NOMO-1 (cell line): Measurements from ENCODE around the gene EVA1C.
"Not testable (repeated sequence)": the region's sequence is repeated elsewhere in the genome, so short reads cannot be mapped to it uniquely, and the experiment has no call there.

Experiments used
- DNase-seq, 2 experiments: peaks; one replicate each; lab custom pipeline; 2025; ENCODE audit not compliant: unreplicated experiment in 2 of 2; lab: John Stamatoyannopoulos, UW

EVA1C gene

DNA sequence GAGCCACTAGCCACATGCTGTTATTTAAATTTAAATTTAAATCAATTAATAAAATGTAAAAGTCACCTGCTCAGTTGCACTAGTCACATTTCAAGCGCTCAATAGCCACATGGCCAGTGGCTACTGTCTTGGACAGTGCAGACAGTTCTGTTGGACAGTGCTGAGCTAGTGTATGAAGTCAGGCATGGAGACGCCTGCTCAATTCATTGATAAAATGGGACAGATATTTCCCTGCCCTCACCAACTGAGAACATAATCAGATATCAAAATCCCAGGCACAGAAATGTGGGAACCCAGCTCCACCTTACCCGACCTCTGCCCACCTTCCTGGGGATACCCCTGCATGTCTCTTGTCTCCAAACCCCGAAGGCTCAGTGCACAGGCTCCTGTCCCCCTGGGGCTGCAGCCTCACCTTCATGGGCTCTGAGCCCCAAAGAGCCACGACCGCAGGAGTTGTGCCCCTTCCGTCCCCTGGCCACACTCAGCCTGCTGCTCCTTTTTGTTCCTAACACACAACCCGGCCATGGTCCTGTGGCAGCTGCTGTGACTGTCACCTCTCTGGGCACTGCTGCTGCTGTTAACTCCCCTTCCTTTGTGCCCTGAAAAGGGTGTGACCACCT, 109.3 kb downstream of the EVA1C start:
- DNase-seq = no peak

DNA sequence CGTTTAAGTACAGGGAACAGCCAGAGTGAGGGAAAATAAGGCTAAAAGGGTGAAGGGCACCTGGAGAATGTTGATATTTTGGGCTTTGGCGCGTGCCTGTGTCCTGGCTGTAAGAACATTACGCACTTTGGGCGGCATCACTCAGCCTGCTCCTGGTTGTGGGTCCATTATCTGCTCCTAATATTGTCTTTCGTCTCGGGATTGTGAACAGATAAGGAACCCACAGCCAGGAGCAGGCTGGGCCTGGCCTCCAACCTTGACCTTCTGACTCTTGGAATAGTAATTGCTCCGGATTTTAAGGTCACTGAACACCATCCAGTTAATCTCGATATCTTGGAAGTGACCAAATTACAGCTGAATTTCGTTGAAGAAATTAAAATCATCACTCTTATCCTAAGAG, 111.0 kb downstream of the EVA1C start:
- DNase-seq = no peak

DNA sequence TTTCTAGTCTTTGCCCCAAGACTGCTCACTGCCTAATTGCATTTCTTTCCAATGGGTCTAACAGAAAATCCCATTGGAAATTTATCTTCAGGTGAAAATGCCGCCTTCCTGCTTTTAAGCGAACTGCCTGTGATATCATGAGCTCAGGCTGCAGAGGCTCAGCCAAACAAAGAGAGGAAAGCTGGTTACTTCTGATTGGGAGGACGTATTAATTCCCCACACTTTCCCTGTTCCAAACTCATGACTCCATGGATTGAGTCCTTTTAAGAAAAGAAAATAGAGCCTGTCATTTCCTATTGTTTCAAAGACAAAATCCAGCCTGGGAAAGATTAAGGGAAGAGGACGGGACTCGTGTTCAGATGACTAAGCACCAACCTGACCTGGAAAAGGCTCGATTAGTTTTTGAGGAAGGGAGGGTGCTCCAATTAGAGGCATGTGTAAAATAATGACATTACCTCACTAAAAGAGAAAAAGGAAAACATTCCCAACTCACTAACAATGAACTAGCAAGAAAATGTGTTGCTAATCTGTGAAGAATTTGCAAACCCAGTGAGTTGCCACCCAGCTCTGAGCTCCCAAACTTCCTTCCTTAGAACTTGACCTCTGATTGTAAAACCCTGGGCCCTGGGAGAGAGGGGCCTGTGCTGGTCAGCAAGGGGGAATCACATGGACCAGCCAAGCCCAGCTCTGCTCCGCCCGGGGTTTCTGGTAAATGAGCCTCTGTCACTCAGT, 111.6 kb downstream of the EVA1C start:
- no peak for DNase-seq

DNA sequence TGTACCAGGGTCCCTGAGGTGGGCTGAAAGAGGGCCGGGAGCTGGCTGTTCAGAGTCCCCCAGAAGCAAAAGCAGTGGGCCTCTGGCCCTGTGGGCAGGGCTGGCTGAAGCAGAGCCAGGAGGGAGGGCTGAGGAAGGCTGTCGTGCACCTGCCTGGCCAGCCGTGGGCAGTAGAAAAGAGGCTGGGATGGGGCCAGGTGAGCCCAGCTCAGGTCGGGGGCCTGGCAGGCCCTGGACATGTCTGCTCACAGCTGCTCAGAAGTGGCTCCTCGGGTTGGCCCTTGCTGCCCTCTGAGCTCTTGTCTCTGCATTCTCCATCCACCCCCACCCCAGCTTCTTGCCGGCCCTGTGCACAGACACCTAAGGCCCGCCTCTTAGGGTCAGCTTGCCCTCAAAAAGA, 112.8 kb downstream of the EVA1C start:
- DNase-seq = no peak

DNA sequence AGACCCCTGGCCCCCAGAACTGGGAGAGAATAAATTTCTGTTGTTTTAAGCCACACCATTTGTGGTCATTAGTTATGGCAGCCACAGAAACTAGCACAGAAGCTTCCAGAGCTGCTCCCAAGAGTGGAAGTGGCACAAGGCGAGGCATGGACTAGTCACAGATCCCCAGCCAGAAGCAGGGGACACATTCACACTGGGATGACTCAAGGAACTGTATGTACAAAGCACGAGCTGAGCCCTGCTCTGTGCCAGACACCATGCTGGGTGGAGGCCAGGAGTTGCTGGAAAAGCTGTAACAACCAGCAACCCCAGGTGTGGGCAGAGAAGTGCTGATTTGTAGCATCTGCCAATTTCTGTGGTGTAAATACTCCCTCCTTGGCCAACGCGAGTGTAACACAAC, 117.2 kb downstream of the EVA1C start:
- no peak for DNase-seq

DNA sequence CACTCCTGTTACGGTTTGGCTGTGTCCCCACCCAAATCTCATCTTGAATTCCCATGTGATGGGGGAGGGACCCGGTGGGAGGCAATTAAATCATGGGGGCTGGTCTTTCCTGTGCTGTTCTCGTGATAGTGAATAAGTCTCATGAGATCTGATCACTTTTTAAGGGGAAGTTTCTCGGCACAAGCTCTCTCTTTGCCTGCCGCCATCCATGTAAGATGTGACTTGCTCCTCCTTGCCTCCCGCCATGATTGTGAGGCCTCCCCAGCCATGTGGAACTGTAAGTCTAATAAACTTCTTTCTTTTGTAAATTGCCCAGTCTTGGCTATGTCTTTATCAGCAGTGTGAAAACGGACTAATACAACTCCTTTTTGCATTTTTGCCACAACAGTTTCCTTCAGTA, 118.3 kb downstream of the EVA1C start:
- not testable (repeated sequence) for DNase-seq

DNA sequence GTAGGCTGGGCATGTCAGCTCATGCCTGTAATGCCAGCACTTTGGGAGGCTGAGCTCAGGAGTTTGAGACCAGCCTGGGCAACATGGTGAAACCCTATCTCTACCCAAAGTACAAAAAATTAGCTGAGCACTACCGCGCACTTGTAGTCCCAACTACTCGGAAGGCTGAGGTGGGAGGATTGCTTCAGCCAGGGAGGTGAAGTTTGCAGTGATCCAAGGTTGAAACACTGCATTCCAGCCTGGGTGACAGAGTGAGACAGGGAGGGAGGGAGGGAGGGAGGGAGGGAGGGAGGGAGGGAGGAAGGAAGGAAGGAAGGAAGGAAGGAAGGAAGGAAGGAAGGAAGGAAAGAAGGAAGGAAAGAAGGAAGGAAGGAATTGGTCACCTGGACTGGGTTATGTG, 119.1 kb downstream of the EVA1C start:
- DNase-seq = not testable (repeated sequence)

DNA sequence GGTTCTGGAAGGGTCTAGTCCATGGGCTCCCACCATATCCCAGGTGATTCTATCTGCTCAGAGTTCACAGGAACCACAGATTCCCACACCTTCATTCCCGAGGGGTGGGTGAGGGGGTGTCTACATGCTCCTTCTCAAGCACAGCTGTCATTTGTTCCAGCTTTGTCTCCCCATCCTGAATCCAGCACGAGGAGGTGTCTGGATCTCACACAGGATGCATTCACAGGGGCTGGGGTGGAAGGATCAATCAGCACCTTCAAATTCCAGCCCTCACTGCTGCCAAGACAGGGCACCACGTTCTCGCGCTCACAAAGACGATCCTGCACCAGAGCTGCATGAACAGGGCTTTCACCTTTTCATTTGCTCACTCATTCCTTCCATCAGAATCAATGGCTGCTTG, 120.1 kb downstream of the EVA1C start:
- no peak for DNase-seq

DNA sequence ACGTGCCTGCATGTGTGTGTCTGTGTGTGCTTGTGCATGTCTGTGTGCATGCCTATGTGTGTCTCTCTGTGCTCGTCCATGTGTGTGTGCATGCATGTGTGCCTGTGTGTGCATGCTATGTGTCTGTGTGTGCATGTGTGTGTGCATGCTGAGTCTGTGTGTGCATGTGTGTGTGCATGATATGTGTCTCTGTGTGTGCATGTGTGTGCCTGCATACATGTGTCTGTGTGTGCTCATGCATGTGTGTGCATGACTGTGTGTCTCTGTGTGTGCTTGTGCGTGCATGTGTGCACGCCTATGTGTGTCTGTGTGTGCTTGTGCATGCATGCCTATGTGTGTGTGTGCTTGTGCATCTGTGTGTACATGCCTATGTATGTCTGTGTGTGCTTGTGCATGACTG, 120.5 kb downstream of the EVA1C start:
- no peak for DNase-seq

DNA sequence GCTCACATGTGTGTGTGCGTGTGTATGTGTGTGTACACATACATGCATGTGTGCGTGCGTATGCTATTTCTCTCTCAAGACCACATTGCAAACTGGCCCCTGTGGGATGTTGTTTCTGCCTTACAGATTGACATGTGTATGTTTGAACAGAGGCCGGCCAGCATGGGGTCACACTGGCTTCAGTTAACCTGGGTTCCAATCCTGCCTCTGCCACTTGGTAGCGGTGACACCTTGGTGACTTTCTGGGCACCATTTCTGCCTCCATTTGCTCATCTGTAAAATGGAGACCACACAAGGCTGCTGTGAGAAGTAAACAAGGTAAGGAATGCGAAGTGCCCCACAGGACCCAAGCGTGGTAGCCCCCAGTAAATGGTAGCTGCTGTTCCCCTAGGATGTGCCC, 121.1 kb downstream of the EVA1C start:
- no peak for DNase-seq

DNA sequence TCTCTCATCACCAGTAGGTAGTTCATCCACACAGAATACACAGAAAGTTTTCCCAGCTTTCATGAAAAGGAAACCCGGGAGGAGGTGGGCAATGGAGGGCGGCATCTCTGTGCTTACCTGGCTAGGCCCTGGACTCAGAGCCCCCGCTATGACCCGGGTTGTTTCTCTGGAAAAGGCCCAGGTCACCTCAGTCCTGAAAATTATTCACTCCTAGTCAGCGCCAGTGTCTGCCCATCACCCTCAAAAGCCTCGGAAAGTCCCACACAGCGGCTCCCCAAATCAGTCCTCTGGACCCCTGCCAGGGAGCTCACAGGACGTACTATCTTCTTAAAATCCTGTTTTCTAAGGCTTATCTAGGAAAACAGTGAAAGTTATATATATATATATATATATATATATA, 121.6 kb downstream of the EVA1C start:
- DNase-seq = no peak

DNA sequence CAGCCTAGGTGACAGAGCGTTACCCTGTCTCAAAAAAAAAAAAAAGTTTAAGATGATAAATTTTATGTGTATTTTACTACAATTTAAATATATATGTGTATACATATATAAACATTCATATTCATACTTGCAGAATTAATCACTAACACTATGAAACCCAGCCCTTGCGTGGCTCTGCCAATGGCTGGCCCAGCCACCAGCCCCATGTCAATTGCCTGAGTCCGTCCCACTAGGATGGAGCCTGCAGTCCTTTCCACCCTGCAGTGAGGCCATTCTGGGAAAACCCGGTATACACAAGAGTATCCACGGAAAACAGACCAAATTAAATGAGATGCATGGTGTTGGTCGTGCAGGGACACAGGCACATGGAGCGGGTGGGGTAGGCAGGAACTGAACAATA, 123.1 kb downstream of the EVA1C start:
- no peak for DNase-seq

DNA sequence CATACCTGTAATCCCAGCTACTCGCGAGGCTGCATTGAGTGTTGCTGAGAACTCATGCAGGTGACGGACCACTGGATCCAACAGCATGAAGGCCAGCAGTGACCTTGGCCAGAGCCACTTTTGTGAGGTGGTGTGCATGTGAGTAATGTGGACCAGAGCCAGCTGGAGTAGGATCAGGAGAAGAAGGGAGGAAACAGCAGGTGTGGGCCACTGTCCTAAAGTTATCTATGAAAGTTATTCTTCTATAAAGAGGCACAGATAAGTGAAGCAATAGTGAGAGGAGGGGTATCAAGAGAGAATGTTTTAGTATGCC, 125.0 kb downstream of the EVA1C start:
- DNase-seq = no peak

DNA sequence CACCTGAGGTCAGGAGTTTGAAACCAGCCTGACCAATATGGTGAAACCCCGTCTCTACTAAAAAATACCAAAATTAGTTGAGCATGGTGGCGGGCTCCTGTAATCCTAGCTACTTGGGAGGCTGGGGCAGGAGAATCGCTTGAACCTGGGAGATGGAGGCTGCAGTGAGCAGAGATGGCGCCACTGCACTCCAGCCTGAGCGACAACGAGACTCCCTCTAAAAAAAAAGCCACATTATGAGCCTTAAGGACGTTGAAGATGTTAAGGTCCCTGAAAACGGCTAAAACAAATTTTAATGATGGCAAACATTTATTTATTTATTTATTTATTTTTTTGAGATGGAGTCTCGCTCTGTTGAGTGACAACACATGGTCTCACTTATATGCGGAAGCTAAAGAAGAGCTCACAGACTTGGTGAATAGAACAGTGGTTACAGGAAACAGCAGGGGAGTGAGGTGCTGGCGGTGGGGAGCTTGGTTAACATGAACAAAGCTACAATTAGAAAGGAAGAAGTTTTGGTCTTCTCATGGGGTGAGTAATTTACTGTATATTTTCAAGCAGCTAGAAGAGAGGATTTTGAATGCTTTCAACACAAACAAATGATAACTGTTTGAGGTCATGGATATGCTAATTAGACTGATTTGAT, 125.8 kb downstream of the EVA1C start:
- DNase-seq = no peak

DNA sequence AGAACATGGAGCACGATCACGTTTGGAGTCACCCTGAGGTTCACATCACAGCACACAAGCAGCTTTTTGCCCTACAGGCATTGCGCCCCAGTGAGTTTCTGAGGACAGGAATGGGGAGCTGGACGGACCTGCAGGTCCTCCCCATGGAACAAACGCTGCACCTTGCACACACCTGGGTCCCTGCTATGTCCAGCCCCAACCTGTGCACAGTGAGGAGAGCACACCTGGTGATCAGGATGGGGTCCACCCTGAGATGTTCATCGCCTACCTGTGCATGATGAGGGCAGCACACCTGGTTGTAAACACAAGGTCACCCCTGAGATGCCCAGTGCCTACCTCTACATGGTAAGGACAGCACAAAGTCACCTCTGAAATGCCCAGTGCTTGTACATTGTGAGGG, 126.9 kb downstream of the EVA1C start:
- no peak for DNase-seq

DNA sequence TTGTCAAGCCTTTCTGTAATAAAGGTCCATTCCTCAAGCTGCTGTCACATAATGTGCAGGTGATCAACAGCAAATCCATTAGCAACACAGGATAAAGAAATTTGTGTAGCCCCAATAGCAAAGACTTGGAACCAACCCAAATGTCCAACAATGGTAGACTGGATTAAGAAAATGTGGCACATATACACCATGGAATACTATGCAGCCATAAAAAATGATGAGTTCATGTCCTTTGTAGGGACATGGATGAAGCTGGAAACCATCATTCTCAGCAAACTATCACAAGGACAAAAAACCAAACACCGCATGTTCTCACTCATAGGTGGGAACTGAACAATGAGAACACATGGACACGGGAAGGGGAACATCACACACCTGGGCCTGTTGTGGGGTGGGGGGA, 130.6 kb downstream of the EVA1C start:
- not testable (repeated sequence) for DNase-seq

DNA sequence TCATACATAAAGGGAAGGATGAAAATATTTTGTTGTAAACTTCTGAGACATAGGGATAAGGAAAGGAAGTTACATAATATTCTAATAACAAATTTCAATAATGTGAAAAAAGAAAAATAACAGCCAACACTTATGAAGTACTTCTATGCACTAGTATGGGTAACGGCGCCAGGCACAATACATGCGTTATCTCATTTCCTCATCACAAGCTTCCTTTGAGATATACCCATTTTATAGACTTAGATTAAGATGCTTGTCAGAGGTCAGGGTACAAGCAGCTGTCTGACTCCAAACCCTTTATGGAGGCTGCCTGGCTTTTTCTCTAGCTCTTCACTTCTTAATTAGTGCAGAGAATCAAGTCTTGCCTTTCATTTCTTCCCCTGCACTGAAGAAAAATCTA, 131.5 kb downstream of the EVA1C start:
- DNase-seq = no peak

DNA sequence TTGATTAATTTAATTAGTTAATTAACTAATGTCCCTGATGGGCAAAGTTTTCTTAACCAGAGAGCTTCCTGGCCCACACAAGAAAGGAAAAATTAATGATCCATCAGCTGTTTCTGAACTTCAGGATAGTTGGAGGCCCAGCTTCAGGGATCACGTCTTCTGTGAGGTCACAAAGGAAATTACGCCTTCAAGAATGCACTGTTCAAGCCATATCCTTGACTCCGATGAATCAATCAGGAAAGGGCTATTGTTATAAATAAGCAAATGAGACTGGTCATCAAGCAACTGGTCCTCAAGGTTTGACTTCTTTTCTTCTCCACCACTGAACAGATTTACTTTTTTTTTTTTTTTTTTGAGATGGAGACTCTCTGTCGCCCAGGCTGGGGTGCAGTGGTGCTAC, 132.2 kb downstream of the EVA1C start:
- DNase-seq = no peak

DNA sequence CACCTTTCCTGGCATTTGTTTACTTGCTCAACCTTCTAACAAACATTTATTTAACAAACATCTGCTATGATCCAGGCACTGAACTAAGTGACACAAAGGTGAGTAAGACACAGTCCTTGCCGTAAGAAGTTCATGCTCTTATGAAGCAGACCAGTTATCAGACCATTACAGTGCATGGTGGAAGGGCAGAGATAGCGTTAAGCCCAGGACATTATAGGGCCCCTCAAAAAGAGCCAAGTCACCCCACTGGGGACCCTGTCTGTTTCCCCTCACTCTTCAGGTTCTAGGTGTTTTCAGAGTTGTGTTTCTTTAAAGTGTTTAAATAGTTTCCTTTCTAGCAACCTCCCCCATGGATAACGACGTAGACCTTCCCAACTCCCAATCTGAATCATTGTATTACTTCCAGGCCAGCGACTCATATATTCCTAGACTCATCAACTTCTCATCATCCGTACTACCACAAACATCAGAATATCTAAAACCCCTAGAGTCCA, 133.5 kb downstream of the EVA1C start:
- no peak for DNase-seq

DNA sequence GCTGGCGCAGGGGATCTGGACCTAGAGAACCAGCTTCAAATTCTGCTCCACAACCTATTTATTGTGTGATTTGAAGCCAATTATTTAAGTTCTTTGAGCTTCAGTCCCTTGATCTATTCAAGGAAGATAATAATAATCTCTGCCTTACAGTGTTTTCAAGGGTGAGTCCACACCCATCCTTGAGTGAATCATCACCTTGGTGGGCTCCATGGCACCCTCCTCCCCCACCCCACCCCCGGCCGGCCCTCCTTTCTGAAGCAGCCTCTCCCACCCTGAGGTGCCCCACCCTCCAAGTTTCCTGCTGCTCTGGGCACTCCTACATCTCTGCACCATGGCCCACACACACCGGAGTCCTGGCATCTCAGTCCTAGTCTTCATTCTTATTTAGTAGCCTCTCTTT, 134.5 kb downstream of the EVA1C start:
- DNase-seq = no peak

DNA sequence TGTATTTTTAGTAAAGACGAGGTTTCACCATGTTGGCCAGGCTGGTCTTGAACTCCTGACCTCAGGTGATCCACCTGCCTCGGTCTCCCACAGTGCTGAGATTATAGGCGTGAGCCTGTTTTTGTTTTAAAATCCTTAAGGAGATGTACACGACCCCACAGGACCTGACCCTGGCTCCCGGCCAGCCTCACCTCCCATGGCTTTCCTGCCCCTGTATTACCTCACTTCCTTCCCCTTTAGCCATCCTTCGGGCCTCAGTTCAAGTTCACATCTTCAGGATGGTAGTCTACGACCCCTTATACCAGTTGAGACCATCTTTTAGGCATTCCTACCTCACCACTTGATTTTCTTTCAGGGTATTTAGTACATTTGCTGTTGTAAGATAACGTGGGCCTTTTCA, 136.5 kb downstream of the EVA1C start:
- no peak for DNase-seq

DNA sequence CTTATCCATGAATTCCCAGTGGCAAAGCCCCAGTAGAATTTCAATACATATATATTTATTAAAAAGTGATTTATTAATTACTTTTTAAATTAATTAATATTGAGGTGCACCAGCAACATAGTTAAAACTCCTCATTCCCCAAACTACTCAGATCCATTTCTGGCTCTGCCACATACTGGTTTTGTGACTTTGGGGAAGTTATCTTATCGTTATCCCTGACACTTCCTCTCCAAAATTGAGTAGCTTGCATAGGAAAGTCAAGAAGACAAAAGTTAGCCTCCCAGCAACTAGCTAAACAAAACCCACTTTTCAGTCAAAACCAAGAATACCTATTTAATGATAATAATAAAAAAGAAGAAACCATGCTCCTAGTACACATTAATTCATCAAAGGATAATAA, 136.9 kb downstream of the EVA1C start:
- DNase-seq = no peak
